MV-4-11 (cell line): ENCODE measurements around the gene KRTAP11-1.

Experiments used
- DNase-seq: peaks from one replicate; lab custom pipeline; 2025; lab: John Stamatoyannopoulos, UW

The KRTAP11-1 gene, protein sequence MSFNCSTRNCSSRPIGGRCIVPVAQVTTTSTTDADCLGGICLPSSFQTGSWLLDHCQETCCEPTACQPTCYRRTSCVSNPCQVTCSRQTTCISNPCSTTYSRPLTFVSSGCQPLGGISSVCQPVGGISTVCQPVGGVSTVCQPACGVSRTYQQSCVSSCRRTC

DNA sequence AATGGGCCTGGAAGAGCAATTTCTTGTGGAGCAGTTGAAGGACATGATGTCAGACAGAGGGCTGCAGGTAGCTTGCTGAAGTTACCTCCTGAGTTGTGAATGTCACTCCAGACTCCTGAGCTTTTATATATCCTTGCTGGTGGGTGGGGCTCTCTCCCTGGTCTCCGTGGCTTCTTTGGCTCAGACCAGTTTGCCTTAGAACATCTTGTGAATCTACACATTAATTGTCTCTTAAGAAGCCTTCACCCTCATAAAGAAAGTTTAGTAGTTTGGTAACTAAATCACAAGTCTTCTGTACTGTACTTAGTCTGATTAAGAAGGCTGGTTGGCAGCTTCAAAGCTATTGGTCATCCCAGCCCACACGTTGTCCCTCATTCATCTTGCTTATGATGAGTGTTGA is at the start of gene KRTAP11-1:
KRTAP11-1 (minus strand) TSS at position 101 of the 400 bp plus-strand sequence; CDS start at position 45, 56 bp downstream.
- no peak for DNase-seq

DNA sequence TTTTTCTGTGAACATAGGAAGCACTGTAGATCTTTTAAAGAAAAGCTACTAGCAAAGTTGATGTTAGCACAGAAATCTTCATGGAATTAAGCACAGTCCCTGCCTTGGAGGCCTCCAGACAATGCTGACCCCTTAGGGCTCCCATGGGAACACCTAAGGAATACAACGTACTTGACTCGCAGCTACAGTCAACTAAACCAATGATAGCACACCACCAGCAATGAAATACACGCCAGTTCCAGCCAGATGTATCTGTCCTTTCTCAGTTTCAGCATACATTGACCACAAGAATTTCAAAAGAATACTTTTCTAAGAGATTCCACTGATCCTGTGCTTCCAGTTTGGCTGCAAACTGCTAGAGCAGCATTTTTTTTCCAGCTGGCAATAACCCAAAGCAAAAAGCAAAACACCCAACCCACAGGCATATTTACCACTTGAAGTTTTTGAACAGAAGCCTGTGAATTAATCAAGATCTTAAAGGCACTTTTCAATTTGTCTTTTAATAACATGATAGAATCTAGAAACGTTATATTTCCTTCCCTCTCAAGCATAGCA is 42.8 kb upstream of the KRTAP11-1 start:
- no peak for DNase-seq

GRCh38 chr21:30921129-30921528 is 39.7 kb upstream of the KRTAP11-1 start:
- no peak for DNase-seq

- DNase-seq: no peak
Observed at GRCh38 chr21:30917557-30917956, 36.2 kb upstream of the KRTAP11-1 start.

DNA sequence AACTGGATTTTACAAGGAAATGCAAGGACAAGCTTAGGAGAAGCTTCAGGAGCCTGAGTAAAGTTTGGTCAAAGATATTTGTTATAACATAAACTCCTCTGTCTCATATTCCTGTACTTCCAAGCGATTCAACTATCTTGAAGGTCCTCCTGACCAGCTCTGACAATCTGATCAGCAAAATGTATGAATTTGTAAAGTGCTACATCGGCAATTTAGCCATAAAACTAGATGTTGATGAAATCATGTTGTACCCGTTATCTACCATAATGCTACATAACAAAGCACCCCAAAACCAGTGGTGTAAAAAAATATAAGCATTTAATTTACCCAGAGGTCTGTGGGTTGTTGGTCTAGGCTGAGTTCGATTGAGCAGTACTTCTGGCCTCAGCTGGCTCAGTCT is 19.5 kb upstream of the KRTAP11-1 start:
- DNase-seq: no peak

- DNase-seq: no peak
Observed at GRCh38 chr21:30882866-30883597, 1.7 kb upstream of the KRTAP11-1 start.

- DNase-seq: no peak
Observed at GRCh38 chr21:30880914-30881313, 466 bp downstream of the KRTAP11-1 start.

DNA sequence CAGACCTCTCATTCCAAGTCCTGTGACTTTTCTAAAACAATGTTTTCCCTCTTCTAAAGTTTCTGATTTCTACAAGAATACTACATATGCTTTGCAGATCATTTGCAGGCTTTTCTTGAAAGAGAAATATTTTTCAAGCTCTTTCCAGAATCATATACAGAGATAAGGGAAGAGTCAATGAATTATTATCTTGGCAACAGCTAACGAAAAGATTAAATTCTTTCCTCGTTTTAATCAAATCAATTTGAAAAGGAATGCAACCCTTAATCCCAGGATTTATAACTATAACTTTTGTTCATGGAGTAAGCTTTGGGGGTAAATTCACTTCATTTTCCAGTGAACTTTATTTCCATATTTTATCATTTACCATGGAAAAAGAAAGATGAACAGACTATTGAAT is 6.9 kb downstream of the KRTAP11-1 start:
- DNase-seq: no peak

- no peak for DNase-seq
Observed at GRCh38 chr21:30847627-30848500, 33.5 kb downstream of the KRTAP11-1 start.

- DNase-seq: no peak
Observed at GRCh38 chr21:30842990-30843389, 38.4 kb downstream of the KRTAP11-1 start.

DNA sequence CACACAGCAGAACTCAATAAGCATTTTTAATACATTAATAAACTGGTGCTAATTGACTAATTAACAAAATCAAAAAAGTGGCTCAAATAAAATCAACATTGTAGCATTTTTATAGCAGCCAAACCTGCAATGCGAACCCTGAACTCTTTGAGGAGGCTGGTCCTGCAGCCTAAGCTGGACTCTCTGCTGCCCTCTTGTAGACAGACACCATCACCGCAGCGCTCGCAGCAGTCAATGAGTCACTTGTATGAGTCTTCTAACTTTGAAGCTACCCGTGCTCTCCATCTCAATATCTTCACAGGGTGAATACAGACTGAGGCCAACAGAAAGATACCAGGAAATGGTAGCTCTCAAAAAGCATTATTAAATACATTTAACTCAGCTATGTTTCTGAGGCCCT is 42.1 kb downstream of the KRTAP11-1 start:
- DNase-seq: peak; percentile 9

- DNase-seq: no peak
Observed at GRCh38 chr21:30838536-30838935, 42.8 kb downstream of the KRTAP11-1 start.

- peak; percentile 40 for DNase-seq
Observed at GRCh38 chr21:30831194-30831765, 50.1 kb downstream of the KRTAP11-1 start.
